WTC11 (cell line): Measurements from ENCODE around the gene LAMB4.

Experiments used
- ATF2 ChIP-seq: sonication (generic); formaldehyde crosslinking; IDR thresholded peaks from 2 replicates; pipeline ENCODE4 v1.8.1; 2022; ENCODE audit warnings: low read depth, missing genetic modification reagents, borderline replicate concordance
- ATF3 ChIP-seq: sonication (generic); formaldehyde crosslinking; conservative IDR thresholded peaks from 2 replicates; pipeline ENCODE4 v1.8.1; 2022; ENCODE audit warnings: mild to moderate bottlenecking, missing genetic modification reagents
- CBFB ChIP-seq: sonication (generic); formaldehyde crosslinking; IDR thresholded peaks from 2 replicates; pipeline ENCODE4 v1.8.1; 2022; ENCODE audit warnings: mild to moderate bottlenecking, low read depth, missing genetic modification reagents
- CTCF ChIP-seq: fragments of 200-600 bp; IDR thresholded peaks from 2 replicates; pipeline ENCODE4 v1.8.0; 2022; ENCODE audit warnings: antibody characterized with exemption
- ELF4 ChIP-seq: sonication (generic); formaldehyde crosslinking; IDR thresholded peaks from 2 replicates; pipeline ENCODE4 v1.8.1; 2022; ENCODE audit warnings: low read depth, mild to moderate bottlenecking, moderate library complexity, missing genetic modification reagents
- IRF1 ChIP-seq: sonication (generic); formaldehyde crosslinking; IDR thresholded peaks from 2 replicates; pipeline ENCODE4 v1.8.0; 2023; ENCODE audit warnings: missing genetic modification reagents
- JUN ChIP-seq: sonication (generic); formaldehyde crosslinking; IDR thresholded peaks from 2 replicates; pipeline ENCODE4 v1.8.0; 2023; ENCODE audit warnings: mild to moderate bottlenecking, missing genetic modification reagents
- MAX ChIP-seq: sonication (generic); formaldehyde crosslinking; IDR thresholded peaks from 2 replicates; pipeline ENCODE4 v1.8.0; 2022; ENCODE audit warnings: mild to moderate bottlenecking, missing genetic modification reagents
- NFATC4 ChIP-seq: fragments of 250-450 bp; sonication (Bioruptor Pico); IDR thresholded peaks from 2 replicates; pipeline ENCODE4 v1.9.0; 2021; ENCODE audit warnings: mild to moderate bottlenecking
- NR2C2 ChIP-seq: sonication (generic); formaldehyde crosslinking; IDR thresholded peaks from 2 replicates; pipeline ENCODE4 v1.8.0; 2022; ENCODE audit warnings: mild to moderate bottlenecking, missing genetic modification reagents
- SP1 ChIP-seq: sonication (generic); formaldehyde crosslinking; conservative IDR thresholded peaks from 2 replicates; pipeline ENCODE4 v1.8.1; 2022; ENCODE audit warnings: missing genetic modification reagents
- TEAD1 ChIP-seq: sonication (generic); formaldehyde crosslinking; IDR thresholded peaks from 2 replicates; pipeline ENCODE4 v1.8.0; 2022; ENCODE audit warnings: mild to moderate bottlenecking, missing genetic modification reagents
- TEAD4 ChIP-seq: sonication (generic); formaldehyde crosslinking; IDR thresholded peaks from 2 replicates; pipeline ENCODE4 v1.8.0; 2022; ENCODE audit warnings: mild to moderate bottlenecking, missing genetic modification reagents
- USF1 ChIP-seq: sonication (generic); formaldehyde crosslinking; IDR thresholded peaks from 2 replicates; pipeline ENCODE4 v1.8.0; 2022; ENCODE audit warnings: mild to moderate bottlenecking, missing genetic modification reagents

- no peak for TF ChIP-seq NR2C2
- TF ChIP-seq CTCF: no peak
- no peak for TF ChIP-seq MAX (CRISPR knock-in tag)
- TF ChIP-seq ATF3 (CRISPR knock-in tag): no peak
- TF ChIP-seq ELF4 (CRISPR knock-in tag): no peak
- no peak for TF ChIP-seq TEAD1 (CRISPR knock-in tag)
- TF ChIP-seq IRF1: no peak
- TF ChIP-seq SP1 (CRISPR knock-in tag): no peak
- TF ChIP-seq TEAD4 (CRISPR knock-in tag): no peak
- no peak for TF ChIP-seq NFATC4
- TF ChIP-seq USF1 (CRISPR knock-in tag): no peak
- TF ChIP-seq JUN (CRISPR knock-in tag): no peak
- TF ChIP-seq ATF2 (CRISPR knock-in tag): no peak
- no peak for TF ChIP-seq CBFB
Measured at GRCh38 chr7:107975394-107976013, 154.7 kb downstream of the LAMB4 start.
